Vagina (tissue), 2 donors: Measurements from ENCODE around the gene PMEPA1. TPM values are rescaled to one million over a fixed set of nuclear protein-coding genes. Genes with fewer than 3 reads are reported as not detected.

ENCODE experiments used
- DNase-seq, 2 donors: peaks; one replicate each; pipeline ENCODE4 v3.0.0-alpha.2; 2017; ENCODE audit errors: extremely low spot score in 2 of 2
- H3K27ac ChIP-seq: fragments of 200-600 bp; sonication (generic); one replicate; pipeline ENCODE4 v1.5.1; 2019
- H3K27me3 ChIP-seq: fragments of 200-600 bp; sonication (generic); one replicate; pipeline ENCODE4 v1.5.1; 2019
- H3K36me3 ChIP-seq, 2 donors: fragments of 200-600 bp; sonication (generic); one replicate each; pipeline ENCODE4 v1.5.1; 2017 to 2019
- H3K4me1 ChIP-seq: fragments of 200-600 bp; sonication (generic); one replicate; pipeline ENCODE4 v1.5.1; 2019
- H3K4me3 ChIP-seq, 2 donors: fragments of 200-600 bp; sonication (generic); 1 replicate in 1 of 2; 2 replicates in 1 of 2; pipeline ENCODE4 v1.5.1; 2016 to 2019
- H3K9me3 ChIP-seq: fragments of 200-600 bp; sonication (generic); one replicate; pipeline ENCODE4 v1.5.1; 2019
- CTCF ChIP-seq, 3 experiments: fragments of 450-650 bp in 2 of 3; fragments of 200-600 bp in 1 of 3; sonication (generic) in 1 of 3; IDR thresholded peaks; one replicate each; pipeline ENCODE4 v1.5.1; 2017 to 2019; ENCODE audit warnings: antibody characterized with exemption in 3 of 3, mild to moderate bottlenecking in 2 of 3, moderate library complexity in 2 of 3
- POLR2A ChIP-seq, 2 donors: fragments of 450-650 bp; IDR thresholded peaks; one replicate each; pipeline ENCODE4 v1.6.1; 2017; ENCODE audit warnings: antibody characterized with exemption in 2 of 2, mild to moderate bottlenecking in 2 of 2, moderate library complexity in 2 of 2
- POLR2AphosphoS5 ChIP-seq, 2 donors: sonication (generic); formaldehyde crosslinking; IDR thresholded peaks; one replicate each; pipeline ENCODE4 v1.9.0; 2017; ENCODE audit warnings: antibody characterized with exemption in 2 of 2, mild to moderate bottlenecking in 2 of 2, low read depth in 1 of 2; ENCODE audit not compliant: insufficient read depth in 1 of 2
- intact Hi-C: fragments of 100-400 bp; cut with DNase I; formaldehyde crosslinking; loops from one replicate; pipeline ENCODE4 v1.15.1; 2023
- total RNA-seq: library from RNA; depleted of rRNA; stranded (reverse); fragments of >200 nt; gene quantifications from one replicate; pipeline ENCODE4 v1.2.3, GENCODE V29; 2016

The PMEPA1 gene
- total RNA-seq, 1 donor from 2014 or later: 11.3 TPM

- intact Hi-C loops: no loop called here
Measured at GRCh38 chr20:57603120-57603519, 106.7 kb downstream of the PMEPA1 start.

GRCh38 chr20:57601737-57602136, 108.1 kb downstream of the PMEPA1 start:
- no peak for DNase-seq
- Histone ChIP-seq H3K27ac (no peak overlapping the region), H3K36me3 (no peaks in the 10 kb centered on the region), H3K9me3 (no peaks in the 10 kb centered on the region), H3K4me1 (peaks cover 13% of the 10 kb centered on the region), H3K27me3 (no peaks in the 10 kb centered on the region), H3K4me3 (no peak overlapping the region)
- TF ChIP-seq CTCF (IDR thresholded peaks at IDR 0.05) (no peak), POLR2A (IDR thresholded peaks at IDR 0.05) (no peak), POLR2AphosphoS5 (IDR thresholded peaks at IDR 0.05; ENCODE audit: insufficient read depth in 1 of 2, low read depth in 1 of 2) (no peak)
- intact Hi-C loops: no loop called here

More at GRCh38 chr20:57603120-57603519, 106.7 kb downstream of the PMEPA1 start:
- TF ChIP-seq POLR2AphosphoS5 (IDR thresholded peaks at IDR 0.05; ENCODE audit: insufficient read depth in 1 of 2, low read depth in 1 of 2) (no peak), POLR2A (IDR thresholded peaks at IDR 0.05) (no peak), CTCF (IDR thresholded peaks at IDR 0.05) (no peak)
- no peak for DNase-seq
- H3K4me1 ChIP-seq: peaks cover 7% of the 10 kb centered on the region
- H3K27me3 ChIP-seq: no peaks in the 10 kb centered on the region
- no peaks in the 10 kb centered on the region for H3K36me3 ChIP-seq
- no peaks in the 10 kb centered on the region for H3K9me3 ChIP-seq
- no peak overlapping the region for H3K4me3 ChIP-seq
- H3K27ac ChIP-seq: no peak overlapping the region

GRCh38 chr20:57601211-57601570, 108.6 kb downstream of the PMEPA1 start:
- no peak overlapping the region for H3K4me3 ChIP-seq
- peaks cover 15% of the 10 kb centered on the region for H3K4me1 ChIP-seq
- DNase-seq: no peak
- no peaks in the 10 kb centered on the region for H3K36me3 ChIP-seq
- no peak for TF ChIP-seq POLR2AphosphoS5 (IDR thresholded peaks at IDR 0.05; ENCODE audit: insufficient read depth in 1 of 2, low read depth in 1 of 2)
- TF ChIP-seq POLR2A (IDR thresholded peaks at IDR 0.05): no peak
- TF ChIP-seq CTCF (IDR thresholded peaks at IDR 0.05): no peak
- no peaks in the 10 kb centered on the region for H3K9me3 ChIP-seq
- intact Hi-C loops: no loop called here
- no peaks in the 10 kb centered on the region for H3K27me3 ChIP-seq
- H3K27ac ChIP-seq: no peak overlapping the region

GRCh38 chr20:57600320-57601210, 109.2 kb downstream of the PMEPA1 start:
- DNase-seq: no peak
- peaks cover 15% of the 10 kb centered on the region for H3K4me1 ChIP-seq
- H3K9me3 ChIP-seq: no peaks in the 10 kb centered on the region
- H3K27ac ChIP-seq: no peak overlapping the region
- intact Hi-C loops: no loop called here
- H3K4me3 ChIP-seq: no peak overlapping the region
- H3K36me3 ChIP-seq: no peaks in the 10 kb centered on the region
- TF ChIP-seq CTCF (IDR thresholded peaks at IDR 0.05) (no peak), POLR2A (IDR thresholded peaks at IDR 0.05) (no peak), POLR2AphosphoS5 (IDR thresholded peaks at IDR 0.05; ENCODE audit: insufficient read depth in 1 of 2, low read depth in 1 of 2) (no peak)
- no peaks in the 10 kb centered on the region for H3K27me3 ChIP-seq

- Histone ChIP-seq H3K27me3 (no peaks in the 10 kb centered on the region), H3K27ac (no peak overlapping the region), H3K36me3 (no peaks in the 10 kb centered on the region), H3K9me3 (no peaks in the 10 kb centered on the region), H3K4me3 (no peak overlapping the region), H3K4me1 (peaks cover 15% of the 10 kb centered on the region)
- no peak for TF ChIP-seq CTCF (IDR thresholded peaks at IDR 0.05)
- DNase-seq: no peak
- intact Hi-C loops: loop anchor here (10.0 kb wide), 1 partner anchor 204 kb away; the partner anchor contains the start of gene RBM38
Measured at GRCh38 chr20:57598491-57598890, 111.3 kb downstream of the PMEPA1 start.
